ENCODE data around the gene KRTAP4-8.
"Not testable (repeated sequence)": the region's sequence is repeated elsewhere in the genome, so short reads cannot be mapped to it uniquely, and the experiment has no call there.

Gene KRTAP4-8

DNA sequence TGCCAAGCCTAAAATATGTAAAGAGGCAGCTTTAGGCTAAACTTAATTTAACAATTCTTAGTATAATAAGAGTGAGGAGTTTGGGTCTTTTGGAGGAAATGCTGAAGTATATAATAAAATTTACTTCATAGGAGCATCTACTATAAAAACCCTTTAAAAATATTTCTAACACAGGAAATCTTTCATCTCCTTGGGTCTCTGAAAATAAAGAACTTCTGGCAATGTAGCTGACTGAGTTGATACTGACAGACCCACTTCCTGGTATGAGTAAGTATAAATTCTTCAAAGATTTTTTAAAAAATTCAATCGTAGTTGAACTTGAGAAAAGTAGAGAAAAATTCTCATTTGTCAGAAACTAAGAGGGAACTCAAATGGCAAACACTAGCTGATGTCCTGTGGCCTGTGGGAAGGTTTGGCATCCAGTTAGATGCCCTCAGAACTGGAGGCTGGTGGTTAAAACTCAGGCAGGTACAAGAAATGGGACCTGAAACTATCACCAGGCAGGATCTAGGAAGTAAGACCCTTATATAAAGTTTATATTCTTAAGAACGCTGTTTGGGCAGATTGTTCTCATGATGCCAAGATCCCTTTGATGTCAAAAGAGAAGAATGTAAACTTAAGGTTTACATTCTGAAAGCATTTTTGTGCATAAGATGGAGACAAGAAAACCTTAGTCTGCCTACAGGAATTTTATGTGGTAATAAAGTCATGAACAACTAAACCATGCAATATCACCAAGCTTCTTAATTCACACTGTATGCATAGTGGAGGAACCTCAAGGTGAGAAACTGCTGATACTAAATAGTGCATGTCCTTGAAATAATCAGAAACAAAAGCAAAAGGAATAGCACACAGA lies 36.2 kb upstream of the KRTAP4-8 start:
- no peak for DNase-seq
- Histone ChIP-seq H3K36me3 (ENCODE audit: control insufficient read depth, insufficient read depth, low read length) (no peaks in the 10 kb centered on the region), H4K5ac (ENCODE audit: low read length) (no peak overlapping the region), H3K9ac (ENCODE audit: low read length) (no peak overlapping the region), H4K8ac (ENCODE audit: low read depth, low read length) (no peak overlapping the region), H2BK5ac (ENCODE audit: low read length) (no peak overlapping the region), H3K27me3 (ENCODE audit: insufficient read depth, low read length, poor library complexity) (no peaks in the 10 kb centered on the region), H3K23ac (ENCODE audit: low read length) (no peak overlapping the region), H3K27ac (ENCODE audit: low read depth, low read length) (no peak overlapping the region), H3K79me2 (ENCODE audit: control insufficient read depth, insufficient read depth, low read length) (no peaks in the 10 kb centered on the region), H2BK15ac (replicated peaks; ENCODE audit: low read depth) (no peak overlapping the region), H3K4ac (ENCODE audit: low read depth, low read length) (no peak overlapping the region), H3K56ac (ENCODE audit: low read length) (no peak overlapping the region), H3K18ac (ENCODE audit: low read length) (no peak overlapping the region), H2BK120ac (ENCODE audit: low read depth, low read length) (no peak overlapping the region), H2AK5ac (ENCODE audit: low read length) (no peak overlapping the region), H3K4me2 (ENCODE audit: low read length) (no peak overlapping the region), H3K4me1 (ENCODE audit: control insufficient read depth, low read depth, low read length) (no peaks in the 10 kb centered on the region), H3K79me1 (ENCODE audit: low read length) (no peaks in the 10 kb centered on the region), H3K4me3 (ENCODE audit: low read length) (no peak overlapping the region)
- no CpG with 5 or more reads among the region's 2 CpGs for WGBS (ENCODE audit: extremely low coverage, insufficient coverage, low lambda C conversion rate)

DNA sequence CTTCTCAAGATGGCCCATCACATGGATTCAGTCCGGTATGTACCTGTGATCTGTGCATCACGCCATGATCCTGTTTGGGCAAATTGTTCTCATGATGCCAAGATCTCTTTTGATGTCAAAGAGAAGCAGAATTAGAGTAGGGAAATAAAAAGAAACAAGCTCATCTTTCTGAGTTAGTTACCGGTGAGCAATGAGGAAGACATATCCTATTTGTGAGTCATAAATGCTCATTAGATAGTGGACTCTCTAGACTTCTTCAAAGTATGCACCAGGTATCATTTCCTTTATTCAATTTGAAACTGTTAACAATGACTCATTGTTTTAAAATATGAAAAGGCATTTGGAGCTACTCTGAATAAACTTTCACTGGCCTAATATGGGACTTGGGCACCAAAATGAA lies 34.0 kb upstream of the KRTAP4-8 start:
- no peak overlapping the region for H3K9ac ChIP-seq (ENCODE audit: low read length)
- no peaks in the 10 kb centered on the region for H3K36me3 ChIP-seq (ENCODE audit: control insufficient read depth, insufficient read depth, low read length)
- H3K4ac ChIP-seq (ENCODE audit: low read depth, low read length) = no peak overlapping the region
- H2BK120ac ChIP-seq (ENCODE audit: low read depth, low read length) = no peak overlapping the region
- H2AK5ac ChIP-seq (ENCODE audit: low read length) = no peak overlapping the region
- WGBS (ENCODE audit: extremely low coverage, insufficient coverage, low lambda C conversion rate) = no CpG with 5 or more reads among the region's 3 CpGs
- no peak overlapping the region for H2BK5ac ChIP-seq (ENCODE audit: low read length)
- no peak overlapping the region for H3K18ac ChIP-seq (ENCODE audit: low read length)
- H3K79me1 ChIP-seq (ENCODE audit: low read length) = no peaks in the 10 kb centered on the region
- H2BK15ac ChIP-seq (replicated peaks; ENCODE audit: low read depth) = no peak overlapping the region
- no peak overlapping the region for H3K4me3 ChIP-seq (ENCODE audit: low read length)
- no peak overlapping the region for H3K23ac ChIP-seq (ENCODE audit: low read length)
- no peaks in the 10 kb centered on the region for H3K27me3 ChIP-seq (ENCODE audit: insufficient read depth, low read length, poor library complexity)
- no peaks in the 10 kb centered on the region for H3K4me1 ChIP-seq (ENCODE audit: control insufficient read depth, low read depth, low read length)
- H3K4me2 ChIP-seq (ENCODE audit: low read length) = no peak overlapping the region
- no peak overlapping the region for H3K27ac ChIP-seq (ENCODE audit: low read depth, low read length)
- no peaks in the 10 kb centered on the region for H3K79me2 ChIP-seq (ENCODE audit: control insufficient read depth, insufficient read depth, low read length)
- no peak overlapping the region for H3K56ac ChIP-seq (ENCODE audit: low read length)
- no peak for DNase-seq
- no peak overlapping the region for H4K8ac ChIP-seq (ENCODE audit: low read depth, low read length)
- no peak overlapping the region for H4K5ac ChIP-seq (ENCODE audit: low read length)

DNA sequence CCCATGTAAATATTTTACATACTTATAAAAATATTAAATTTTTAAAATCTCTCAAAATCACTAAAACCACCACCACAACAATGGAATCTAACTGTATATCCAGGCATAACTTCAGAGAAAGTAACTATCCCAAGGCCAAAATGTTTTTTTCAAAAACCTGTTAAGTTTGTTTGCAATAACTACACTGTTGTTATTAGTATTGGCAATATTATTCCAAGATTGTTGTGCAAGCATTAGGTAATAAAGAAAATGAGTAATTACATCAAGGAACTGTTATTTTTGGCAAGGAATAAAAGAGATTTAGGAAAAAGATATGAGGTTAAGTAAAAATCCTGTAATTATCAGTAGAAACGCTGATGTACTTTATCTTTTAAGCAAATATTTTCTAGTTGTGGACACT lies 29.4 kb upstream of the KRTAP4-8 start:
- Histone ChIP-seq H3K9ac (ENCODE audit: low read length) (no peak overlapping the region), H3K18ac (ENCODE audit: low read length) (no peak overlapping the region), H2AK5ac (ENCODE audit: low read length) (no peak overlapping the region), H4K5ac (ENCODE audit: low read length) (no peak overlapping the region), H3K4ac (ENCODE audit: low read depth, low read length) (no peak overlapping the region), H3K4me1 (ENCODE audit: control insufficient read depth, low read depth, low read length) (no peaks in the 10 kb centered on the region), H3K4me2 (ENCODE audit: low read length) (no peak overlapping the region), H3K79me1 (ENCODE audit: low read length) (no peaks in the 10 kb centered on the region), H2BK5ac (ENCODE audit: low read length) (no peak overlapping the region), H3K36me3 (ENCODE audit: control insufficient read depth, insufficient read depth, low read length) (no peaks in the 10 kb centered on the region), H2BK120ac (ENCODE audit: low read depth, low read length) (no peak overlapping the region), H3K56ac (ENCODE audit: low read length) (no peak overlapping the region), H3K27ac (ENCODE audit: low read depth, low read length) (no peak overlapping the region), H3K23ac (ENCODE audit: low read length) (no peak overlapping the region), H4K8ac (ENCODE audit: low read depth, low read length) (no peak overlapping the region), H3K79me2 (ENCODE audit: control insufficient read depth, insufficient read depth, low read length) (no peaks in the 10 kb centered on the region), H3K4me3 (ENCODE audit: low read length) (no peak overlapping the region), H2BK15ac (replicated peaks; ENCODE audit: low read depth) (no peak overlapping the region), H3K27me3 (ENCODE audit: insufficient read depth, low read length, poor library complexity) (no peaks in the 10 kb centered on the region)
- DNase-seq = no peak
- WGBS (ENCODE audit: extremely low coverage, insufficient coverage, low lambda C conversion rate) = no CpG with 5 or more reads among the region's 1 CpG

DNA sequence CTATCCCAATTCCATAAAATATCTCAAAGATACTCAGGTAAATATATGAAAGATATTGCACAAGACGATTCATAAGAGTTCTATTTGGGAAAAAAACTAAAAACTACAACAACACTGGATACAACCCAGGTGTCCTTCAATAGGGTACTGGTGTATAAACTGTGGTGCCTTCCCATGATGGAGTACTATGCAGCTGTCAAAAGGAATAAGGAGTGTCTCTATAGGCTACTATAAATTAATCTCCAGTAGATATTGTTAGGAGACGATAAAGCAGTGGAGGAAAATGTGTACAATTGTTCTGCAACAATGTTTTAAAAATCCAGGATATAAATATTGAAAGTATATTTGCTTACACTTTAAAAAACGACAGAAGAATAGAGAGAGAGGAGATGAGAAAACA lies 28.5 kb upstream of the KRTAP4-8 start:
- Histone ChIP-seq H2AK5ac (ENCODE audit: low read length) (no peak overlapping the region), H3K4me2 (ENCODE audit: low read length) (no peak overlapping the region), H3K18ac (ENCODE audit: low read length) (no peak overlapping the region), H2BK15ac (replicated peaks; ENCODE audit: low read depth) (no peak overlapping the region), H3K4me1 (ENCODE audit: control insufficient read depth, low read depth, low read length) (no peaks in the 10 kb centered on the region), H3K36me3 (ENCODE audit: control insufficient read depth, insufficient read depth, low read length) (no peaks in the 10 kb centered on the region), H3K79me1 (ENCODE audit: low read length) (no peaks in the 10 kb centered on the region), H3K23ac (ENCODE audit: low read length) (no peak overlapping the region), H3K4me3 (ENCODE audit: low read length) (no peak overlapping the region), H3K27me3 (ENCODE audit: insufficient read depth, low read length, poor library complexity) (no peaks in the 10 kb centered on the region), H3K9ac (ENCODE audit: low read length) (no peak overlapping the region), H3K27ac (ENCODE audit: low read depth, low read length) (no peak overlapping the region), H2BK5ac (ENCODE audit: low read length) (no peak overlapping the region), H2BK120ac (ENCODE audit: low read depth, low read length) (no peak overlapping the region), H3K4ac (ENCODE audit: low read depth, low read length) (no peak overlapping the region), H3K56ac (ENCODE audit: low read length) (no peak overlapping the region), H4K5ac (ENCODE audit: low read length) (no peak overlapping the region), H4K8ac (ENCODE audit: low read depth, low read length) (no peak overlapping the region), H3K79me2 (ENCODE audit: control insufficient read depth, insufficient read depth, low read length) (no peaks in the 10 kb centered on the region)
- WGBS (ENCODE audit: extremely low coverage, insufficient coverage, low lambda C conversion rate) = no CpG with 5 or more reads among the region's 3 CpGs
- DNase-seq = no peak

DNA sequence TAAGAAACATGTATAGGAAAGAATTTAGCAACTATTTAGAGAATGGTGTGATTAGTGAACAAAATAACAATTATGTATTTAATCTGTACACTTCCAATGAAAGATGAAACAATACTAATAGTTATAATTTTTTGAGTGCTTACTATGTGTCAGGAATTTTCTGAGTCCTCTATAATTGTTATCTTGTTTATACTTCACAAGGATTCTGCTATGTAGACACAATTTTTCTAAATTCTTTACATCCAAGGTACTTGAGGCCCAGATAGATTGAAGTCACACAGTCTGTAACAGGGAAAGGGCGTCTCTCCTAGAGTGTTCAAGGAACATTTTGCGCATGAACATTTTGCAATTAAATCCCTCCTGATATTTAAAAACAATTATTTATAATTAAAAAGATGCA lies 27.1 kb upstream of the KRTAP4-8 start:
- Histone ChIP-seq H3K23ac (ENCODE audit: low read length) (no peak overlapping the region), H3K36me3 (ENCODE audit: control insufficient read depth, insufficient read depth, low read length) (no peaks in the 10 kb centered on the region), H2BK120ac (ENCODE audit: low read depth, low read length) (no peak overlapping the region), H3K79me1 (ENCODE audit: low read length) (no peaks in the 10 kb centered on the region), H3K4ac (ENCODE audit: low read depth, low read length) (no peak overlapping the region), H3K79me2 (ENCODE audit: control insufficient read depth, insufficient read depth, low read length) (no peaks in the 10 kb centered on the region), H3K27ac (ENCODE audit: low read depth, low read length) (no peak overlapping the region), H2BK15ac (replicated peaks; ENCODE audit: low read depth) (no peak overlapping the region), H2AK5ac (ENCODE audit: low read length) (no peak overlapping the region), H4K8ac (ENCODE audit: low read depth, low read length) (no peak overlapping the region), H3K27me3 (ENCODE audit: insufficient read depth, low read length, poor library complexity) (no peaks in the 10 kb centered on the region), H3K56ac (ENCODE audit: low read length) (no peak overlapping the region), H3K4me3 (ENCODE audit: low read length) (no peak overlapping the region), H4K5ac (ENCODE audit: low read length) (no peak overlapping the region), H2BK5ac (ENCODE audit: low read length) (no peak overlapping the region), H3K4me1 (ENCODE audit: control insufficient read depth, low read depth, low read length) (no peaks in the 10 kb centered on the region), H3K4me2 (ENCODE audit: low read length) (no peak overlapping the region), H3K9ac (ENCODE audit: low read length) (no peak overlapping the region), H3K18ac (ENCODE audit: low read length) (no peak overlapping the region)
- no peak for DNase-seq
- WGBS (ENCODE audit: extremely low coverage, insufficient coverage, low lambda C conversion rate) = no CpG with 5 or more reads among the region's 2 CpGs

DNA sequence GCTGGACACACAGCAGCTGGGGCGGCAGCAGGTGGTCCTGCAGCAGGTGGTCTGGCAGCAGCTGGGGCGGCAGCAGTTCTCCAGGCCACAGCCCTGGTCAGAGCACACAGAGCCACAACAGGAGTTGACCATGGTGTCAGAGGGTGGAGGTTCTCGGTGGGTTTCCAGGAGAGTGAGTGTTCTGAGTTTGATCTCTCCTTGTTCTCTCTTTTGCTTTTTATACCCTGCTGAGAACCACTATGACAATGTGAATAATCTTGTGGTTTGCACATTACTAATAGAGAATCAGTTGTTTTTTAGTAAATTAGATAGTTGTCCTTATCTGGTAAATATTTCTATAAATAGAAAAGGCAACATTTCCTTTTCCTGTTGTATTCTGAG lies 26.0 kb upstream of the KRTAP4-8 start, which contains the start of gene KRTAP4-12:
Gene KRTAP4-12 (minus strand): TSS at position 192 of the 381 bp plus-strand sequence. CDS start 60 bp downstream, at position 132.
- not testable (repeated sequence) for H3K56ac ChIP-seq (ENCODE audit: low read length); H2BK15ac ChIP-seq (replicated peaks; ENCODE audit: low read depth); H3K18ac ChIP-seq (ENCODE audit: low read length); H2BK120ac ChIP-seq (ENCODE audit: low read depth, low read length); H2BK5ac ChIP-seq (ENCODE audit: low read length); H3K79me1 ChIP-seq (ENCODE audit: low read length); H4K8ac ChIP-seq (ENCODE audit: low read depth, low read length); H3K4me2 ChIP-seq (ENCODE audit: low read length); H2AK5ac ChIP-seq (ENCODE audit: low read length); H3K36me3 ChIP-seq (ENCODE audit: control insufficient read depth, insufficient read depth, low read length); DNase-seq; H4K5ac ChIP-seq (ENCODE audit: low read length); H3K27ac ChIP-seq (ENCODE audit: low read depth, low read length); H3K9ac ChIP-seq (ENCODE audit: low read length); H3K27me3 ChIP-seq (ENCODE audit: insufficient read depth, low read length, poor library complexity); H3K4me1 ChIP-seq (ENCODE audit: control insufficient read depth, low read depth, low read length); H3K4me3 ChIP-seq (ENCODE audit: low read length); H3K79me2 ChIP-seq (ENCODE audit: control insufficient read depth, insufficient read depth, low read length); H3K4ac ChIP-seq (ENCODE audit: low read depth, low read length); H3K23ac ChIP-seq (ENCODE audit: low read length)
- no CpG with 5 or more reads among the region's 3 CpGs for WGBS (ENCODE audit: extremely low coverage, insufficient coverage, low lambda C conversion rate)

Measured in mesendoderm (in vitro differentiated cells).